GM21367 (cell line): Measurements from ENCODE around the gene MRPL32.

Experiments used
- ATAC-seq: cut with Tn5 transposase; IDR thresholded peaks from one replicate; pipeline ENCODE4 v1.9.1; 2021; ENCODE audit not compliant: unreplicated experiment

The MRPL32 gene

DNA sequence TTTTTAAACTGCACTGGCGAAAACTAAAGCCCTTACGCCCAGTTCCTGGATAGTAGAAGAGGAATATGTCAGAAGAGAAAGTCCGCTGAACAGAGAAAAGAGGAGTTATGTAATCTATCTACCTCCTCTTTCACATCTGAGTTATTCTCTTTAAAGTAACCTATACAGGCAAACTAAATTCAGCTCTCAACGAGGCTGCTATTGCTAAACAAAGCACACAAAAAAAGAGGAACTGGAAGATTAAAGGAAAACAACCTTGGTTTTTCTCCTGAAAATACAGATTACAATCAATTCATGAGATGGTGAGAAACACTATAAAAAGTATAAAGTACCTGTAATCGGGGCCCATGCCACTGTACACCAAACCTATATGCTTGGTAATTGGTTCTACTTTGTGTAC lies 6.0 kb upstream of the MRPL32 start:
- no peak for ATAC-seq

DNA sequence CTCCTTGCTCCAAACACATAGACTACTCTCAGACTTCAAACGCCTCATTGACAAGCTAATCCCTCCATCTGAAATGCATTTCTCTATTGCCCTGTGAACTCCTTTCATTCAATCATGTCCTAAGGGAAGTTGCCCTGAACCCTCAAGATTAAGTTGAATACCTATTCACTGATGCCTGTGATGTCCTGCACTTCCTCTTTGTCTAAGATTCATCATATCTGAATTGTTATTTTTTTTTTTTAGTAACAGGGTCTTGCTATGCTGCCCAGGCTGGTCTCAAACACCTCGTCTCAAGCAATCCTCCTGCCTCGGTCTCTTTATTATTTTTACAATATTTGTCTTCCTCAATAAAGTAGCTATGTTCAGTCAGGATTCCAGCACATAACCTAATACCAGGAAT lies 3.4 kb upstream of the MRPL32 start:
- no peak for ATAC-seq

DNA sequence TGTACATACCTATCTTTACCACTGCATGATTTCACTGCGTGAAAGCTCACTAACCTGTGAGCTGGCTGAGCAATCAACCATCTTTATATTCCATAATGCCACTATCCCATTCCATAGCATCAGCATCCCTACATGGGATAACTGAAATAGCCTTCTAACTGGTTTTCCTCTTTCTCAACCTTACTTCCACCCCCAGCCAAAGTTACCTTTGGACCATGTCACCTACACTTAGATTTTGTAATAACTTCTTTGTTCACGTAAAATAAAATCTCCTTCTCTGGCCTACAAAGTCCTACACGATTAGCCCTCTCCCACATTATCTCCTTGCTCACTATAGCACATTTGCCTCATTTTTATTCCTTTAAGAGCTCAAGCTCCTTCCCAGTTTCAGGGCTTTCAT lies 2.7 kb upstream of the MRPL32 start:
- no peak for ATAC-seq

DNA sequence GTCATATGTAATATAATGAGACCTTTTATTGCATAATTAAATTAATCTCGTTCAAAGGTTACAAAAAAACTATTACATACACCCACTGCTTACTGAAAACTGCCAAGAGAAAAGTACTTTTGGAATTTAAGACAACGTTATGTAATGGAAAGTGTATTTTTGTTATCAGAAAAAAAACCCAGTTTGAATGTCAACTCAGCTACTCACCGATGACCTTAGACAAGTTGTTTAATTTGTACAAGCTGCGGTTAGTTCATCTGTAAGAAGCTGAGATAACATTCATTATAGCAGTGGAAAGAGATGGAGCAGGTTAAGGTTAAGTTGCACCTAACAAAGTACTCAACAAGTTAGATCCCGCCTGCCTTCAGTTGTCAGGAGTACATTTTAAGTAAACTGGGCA lies 1.3 kb upstream of the MRPL32 start:
- ATAC-seq: no peak

DNA sequence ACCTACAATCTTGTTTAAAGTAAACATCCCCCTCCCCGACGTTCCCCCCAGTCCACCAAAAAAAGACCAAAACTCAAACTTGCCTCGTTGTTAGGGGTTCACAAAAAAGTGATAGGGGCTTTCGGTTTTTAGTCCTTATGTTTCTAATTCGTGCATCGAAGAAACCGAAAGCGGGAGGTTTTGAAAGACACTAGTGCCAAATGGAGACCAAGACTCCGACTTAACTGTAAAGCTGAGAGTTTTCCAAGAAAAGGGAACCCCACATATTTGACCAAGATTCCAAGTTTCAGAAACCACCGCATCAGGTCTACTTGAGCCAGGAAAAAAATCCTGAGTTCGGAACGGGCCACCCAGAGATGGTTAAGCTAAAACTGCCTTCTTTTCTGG lies 736 bp upstream of the MRPL32 start:
- ATAC-seq: no peak

DNA sequence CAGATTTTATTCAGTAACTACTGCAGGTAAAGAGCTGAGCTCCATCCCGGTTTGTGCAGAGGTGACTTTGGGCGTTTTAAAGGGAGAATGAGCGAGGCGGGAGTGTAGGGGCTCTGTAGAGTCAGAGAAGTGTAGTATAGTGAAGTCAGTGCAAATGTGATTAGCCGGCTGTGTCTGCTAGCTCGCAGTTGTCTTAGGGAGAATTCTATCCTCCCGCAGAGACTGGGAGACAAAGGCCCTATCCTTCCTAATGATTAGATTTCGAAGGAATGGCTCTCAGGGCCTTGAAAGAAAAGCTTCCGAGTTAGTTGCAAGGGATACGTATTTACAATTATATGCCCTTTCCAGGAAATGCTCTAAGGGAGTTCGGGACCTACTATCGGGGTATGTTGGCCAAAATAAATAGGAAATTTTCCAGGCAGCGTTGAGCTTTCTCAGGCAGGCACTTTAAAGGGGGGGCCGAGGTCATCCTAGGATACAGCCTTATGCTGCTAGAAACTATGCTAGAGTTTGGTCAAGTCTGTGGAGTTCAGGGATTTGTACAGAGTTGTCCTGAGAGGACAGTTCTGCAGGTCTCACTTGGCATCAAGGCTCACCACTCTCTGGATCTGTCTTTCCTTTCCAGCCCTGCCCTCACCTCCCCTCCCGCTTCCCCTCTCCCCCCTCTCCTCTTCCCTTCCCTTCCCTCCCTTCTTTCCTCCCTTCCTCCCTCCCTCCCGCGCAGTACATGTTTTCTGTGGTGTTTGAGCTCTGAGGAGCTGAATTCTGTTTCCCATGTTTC lies 825 bp downstream of the MRPL32 start:
- no peak for ATAC-seq

DNA sequence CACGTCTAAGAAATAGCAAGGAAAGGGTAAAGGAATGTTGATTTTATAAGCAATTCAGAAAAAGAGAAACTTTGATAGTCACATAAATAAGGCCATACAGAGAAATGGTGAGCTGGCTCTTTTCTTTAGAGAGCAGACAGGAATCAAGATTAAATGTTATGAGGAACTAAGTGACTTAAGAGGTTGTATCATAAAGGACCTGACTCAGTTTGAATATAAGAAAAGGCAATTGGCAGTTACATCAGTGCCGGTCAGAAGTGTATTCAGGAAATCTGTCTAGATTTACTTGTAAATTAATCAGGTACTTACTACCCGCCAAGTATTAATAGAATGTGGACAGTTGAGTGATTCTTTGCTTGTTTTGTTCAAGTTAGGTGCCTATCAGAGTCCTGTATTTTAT lies 2.1 kb downstream of the MRPL32 start:
- ATAC-seq: no peak

DNA sequence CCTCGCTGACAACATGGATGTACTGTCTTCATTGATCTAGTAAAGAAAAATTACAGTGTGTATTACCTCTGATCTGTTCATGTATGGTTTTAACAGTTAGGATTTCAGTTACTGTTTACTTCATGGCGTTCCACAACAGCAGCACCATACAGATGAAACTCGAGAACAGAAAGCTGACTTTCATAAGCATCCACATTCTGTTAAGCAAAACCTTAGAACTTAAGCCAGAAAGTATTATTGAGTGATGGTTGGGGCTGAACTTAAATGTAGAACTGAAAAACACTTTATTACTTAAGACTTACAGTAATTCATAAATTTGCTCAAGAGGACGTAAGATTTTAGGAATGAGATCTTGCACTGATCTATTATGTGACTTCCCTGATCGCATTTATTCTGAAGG lies 3.7 kb downstream of the MRPL32 start:
- ATAC-seq: no peak

DNA sequence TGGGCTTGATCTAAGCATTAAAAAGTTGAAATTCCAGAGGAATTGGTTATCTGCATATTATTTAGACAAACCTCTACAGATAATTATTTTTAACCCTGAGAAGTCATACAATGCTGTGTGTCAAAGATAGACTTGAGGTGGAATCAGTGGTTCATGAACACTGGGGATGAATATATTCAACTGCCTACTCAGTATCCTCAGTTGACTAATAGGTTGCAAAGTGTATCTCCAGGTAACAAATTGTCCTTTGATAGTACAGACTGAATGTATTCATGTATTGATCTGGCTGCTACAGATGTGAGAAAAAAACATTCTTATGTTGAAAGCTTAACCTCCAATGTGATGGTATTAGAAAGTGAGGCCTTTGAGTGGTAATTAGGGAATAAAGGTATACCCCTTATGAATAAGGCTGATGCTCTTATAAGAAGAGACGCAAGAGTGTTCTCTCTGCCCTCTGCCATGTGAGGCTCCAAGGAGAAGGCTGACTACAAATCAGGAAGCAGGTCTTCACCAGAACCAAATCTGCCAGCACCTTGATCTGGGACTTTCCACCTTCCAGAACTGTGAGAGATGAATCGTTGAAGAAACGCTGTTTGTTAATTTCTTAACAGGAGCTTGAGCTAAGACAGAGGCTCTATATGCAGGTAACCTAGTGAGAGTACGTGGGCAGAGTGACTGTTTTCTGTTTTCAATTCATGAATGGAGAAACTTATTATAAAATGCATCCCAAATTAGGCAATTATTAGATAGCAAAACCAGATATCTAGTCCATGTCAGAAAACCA lies 7.5 kb downstream of the MRPL32 start:
- ATAC-seq: no peak

DNA sequence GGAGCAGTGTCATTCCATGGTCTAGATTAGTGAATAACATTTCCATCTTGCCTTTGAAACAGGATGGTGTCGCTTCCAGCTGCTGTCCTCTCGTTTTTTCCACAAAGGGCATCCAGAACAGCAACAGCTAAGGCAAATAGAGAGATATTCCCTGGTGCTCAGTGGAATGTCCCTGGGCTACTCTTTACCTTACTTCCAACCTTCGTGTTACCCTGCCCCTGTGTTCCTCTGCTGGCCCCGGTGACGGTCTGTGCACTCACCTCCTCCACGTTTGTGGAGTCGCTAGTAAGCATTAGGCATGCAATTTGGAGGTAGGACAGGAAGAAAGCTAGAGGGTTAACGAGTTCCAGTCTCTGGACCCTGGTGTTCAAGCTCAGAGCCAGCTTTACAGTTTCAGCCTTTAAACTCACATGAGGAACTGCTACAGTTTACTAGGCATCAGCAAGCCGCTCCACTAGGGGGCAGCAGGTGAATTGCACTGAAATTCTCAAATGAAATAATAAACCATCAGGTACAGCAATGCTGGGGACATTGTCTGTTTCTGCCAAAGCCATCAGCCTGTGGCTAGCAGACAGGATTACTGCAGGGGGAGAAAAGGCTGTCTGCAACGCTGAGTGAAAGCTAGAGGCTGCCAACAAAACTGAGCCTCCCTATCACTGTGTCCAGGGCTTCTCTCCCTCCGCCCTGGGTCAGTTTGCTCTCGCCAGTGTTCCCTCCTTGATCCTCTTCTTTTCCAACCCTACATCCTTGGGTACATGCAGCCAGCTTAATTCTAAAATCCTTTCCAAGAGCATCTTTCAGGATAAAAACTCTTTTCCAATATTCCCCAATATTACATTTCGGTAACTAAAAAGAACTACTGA lies 9.0 kb downstream of the MRPL32 start:
- ATAC-seq: peak; percentile 36

DNA sequence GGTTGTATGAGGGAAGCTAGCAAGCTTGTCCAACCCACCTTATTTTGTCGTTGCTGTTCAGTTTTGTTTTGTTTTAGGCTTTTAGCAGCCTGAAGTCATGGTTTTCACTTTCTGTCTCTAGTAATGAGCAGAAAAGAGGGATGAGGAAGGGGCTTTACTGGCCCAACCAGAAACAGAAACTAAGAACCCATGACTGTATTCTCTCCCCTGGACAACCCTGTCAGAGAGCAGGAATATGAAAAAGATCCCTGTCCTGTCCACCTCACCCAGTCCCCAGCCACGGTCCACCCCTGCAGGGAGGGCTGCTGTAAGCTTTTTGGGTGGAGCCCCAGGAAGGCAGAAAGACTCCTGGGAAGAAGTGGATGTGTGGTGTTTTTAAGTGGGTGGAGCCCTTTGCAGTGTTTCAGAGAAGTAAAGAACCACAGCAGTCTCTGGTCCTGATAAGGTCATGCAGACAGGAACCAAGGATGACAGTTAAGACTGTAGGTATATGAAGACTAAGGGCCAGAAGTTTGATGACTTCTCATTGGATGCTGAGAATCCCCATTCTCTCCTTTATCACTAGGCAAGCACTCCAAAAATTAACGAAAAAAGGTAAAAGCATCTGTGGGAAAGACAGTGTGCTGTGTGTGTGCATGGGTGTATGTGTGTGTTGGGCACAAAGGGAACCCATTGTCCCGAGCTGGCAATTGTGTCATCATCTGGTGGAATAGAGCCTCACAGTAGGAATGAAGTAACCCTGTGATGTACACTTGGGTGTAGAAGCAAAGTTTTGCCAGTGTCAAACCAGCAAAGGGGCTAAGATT lies 13.8 kb downstream of the MRPL32 start:
- peak; percentile 72 for ATAC-seq

DNA sequence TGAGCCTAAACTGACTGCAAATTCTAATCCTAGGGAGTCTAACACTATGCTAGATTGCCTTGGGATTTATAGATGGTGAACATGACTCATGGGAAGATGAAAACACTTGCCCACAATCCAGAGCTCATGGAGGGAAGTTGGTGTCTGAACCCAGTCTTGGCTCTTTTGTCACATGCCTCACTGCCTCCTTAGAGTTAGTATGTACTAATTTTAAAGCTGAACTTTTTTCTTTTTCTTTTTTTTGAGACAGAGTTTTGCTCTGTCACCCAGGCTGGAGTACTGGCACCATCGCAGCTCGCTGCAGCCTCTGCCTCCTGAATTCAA lies 14.4 kb downstream of the MRPL32 start:
- ATAC-seq: no peak

DNA sequence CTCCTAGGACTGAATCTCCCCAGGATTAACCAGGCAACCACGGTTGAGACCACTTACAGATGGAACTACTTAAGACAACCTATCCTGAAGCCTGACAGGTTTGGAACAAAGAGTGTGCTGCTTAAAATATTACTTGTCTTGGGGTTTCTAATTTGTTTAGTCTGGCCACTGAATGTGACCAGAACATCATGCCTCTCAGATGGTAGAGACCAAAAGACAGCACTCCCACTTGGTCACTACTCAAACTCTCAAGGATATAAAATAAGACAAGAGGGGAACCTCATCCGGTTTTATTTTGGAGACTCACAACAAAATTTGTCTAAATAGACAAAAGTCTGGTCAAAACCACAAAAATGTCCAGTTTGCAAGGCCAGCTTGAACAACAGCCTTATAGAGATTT lies 15.3 kb downstream of the MRPL32 start:
- ATAC-seq: no peak

DNA sequence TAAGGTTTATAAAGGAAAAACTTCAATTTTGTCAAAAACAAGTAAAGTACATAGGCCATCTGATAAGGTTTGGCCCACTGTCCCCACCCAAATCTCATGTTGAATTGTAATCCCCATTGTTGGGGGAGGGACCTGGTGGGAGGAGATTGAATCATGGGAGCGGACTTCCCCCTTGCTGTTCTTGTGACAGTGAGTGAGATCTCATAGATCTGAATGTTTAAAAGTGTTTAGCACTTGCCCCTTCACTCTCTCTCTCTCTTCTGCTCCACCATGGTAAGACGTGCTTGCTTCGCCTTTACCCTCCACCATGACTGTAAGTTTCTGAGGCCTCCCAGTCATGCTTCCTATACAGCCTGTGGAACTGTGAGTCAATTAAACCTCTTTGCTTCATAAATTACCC lies 18.2 kb downstream of the MRPL32 start:
- no peak for ATAC-seq

DNA sequence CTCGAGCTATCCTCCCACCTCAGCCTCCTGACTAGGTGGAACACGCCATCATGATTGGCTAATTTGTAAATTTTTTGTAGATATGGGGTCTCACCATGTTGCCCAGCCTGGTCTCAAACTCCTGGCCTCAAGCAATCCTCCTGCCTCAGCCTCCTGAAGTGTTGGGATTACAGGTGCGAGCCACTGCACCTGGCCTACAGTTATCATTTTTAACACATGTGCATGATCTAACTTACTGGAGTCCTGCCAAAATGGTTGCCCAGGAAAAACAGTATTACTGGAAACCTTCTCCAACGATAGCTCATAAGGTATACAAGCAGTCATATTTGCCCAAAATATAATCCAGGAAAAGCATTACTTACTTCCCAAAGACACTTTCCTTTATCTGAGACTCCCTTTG lies 20.2 kb downstream of the MRPL32 start:
- ATAC-seq: no peak

DNA sequence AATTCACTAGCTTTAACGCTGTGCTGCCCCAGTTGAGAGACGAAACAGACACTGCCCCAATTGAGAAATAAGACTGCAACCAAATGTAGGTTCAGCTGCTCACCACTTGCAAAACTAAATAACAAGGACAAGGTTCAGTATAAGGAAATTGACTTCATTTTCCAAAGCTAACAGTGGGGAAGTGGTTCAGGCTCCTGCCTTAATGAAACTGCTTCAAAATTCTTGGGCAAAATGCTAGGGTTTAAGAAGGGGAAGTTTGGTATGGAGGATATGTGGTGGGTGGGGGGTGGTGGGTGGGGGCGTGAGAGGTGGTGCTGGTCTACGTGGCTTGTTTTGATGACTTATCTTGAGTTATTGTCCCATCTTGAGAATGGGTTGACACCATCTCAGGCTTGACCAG lies 21.8 kb downstream of the MRPL32 start:
- ATAC-seq: no peak

DNA sequence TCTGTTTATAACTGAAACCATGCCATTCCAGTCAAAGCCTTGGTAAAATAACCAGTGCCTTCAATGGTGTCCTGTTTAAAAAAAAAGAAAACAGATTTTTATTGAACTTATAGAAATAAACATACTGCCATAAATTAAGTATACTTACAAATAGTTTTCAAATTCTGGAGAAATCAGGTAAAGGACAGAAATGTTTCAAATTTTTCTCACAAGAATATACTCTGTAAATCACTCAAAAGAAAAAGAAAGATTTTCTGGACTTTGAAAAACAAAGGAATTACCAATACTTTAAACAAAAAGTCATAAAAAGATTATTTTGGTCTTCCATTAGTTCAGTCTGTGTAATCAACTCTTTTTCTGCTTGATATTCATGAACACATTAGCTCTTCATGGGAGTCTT lies 23.9 kb downstream of the MRPL32 start:
- ATAC-seq: no peak

DNA sequence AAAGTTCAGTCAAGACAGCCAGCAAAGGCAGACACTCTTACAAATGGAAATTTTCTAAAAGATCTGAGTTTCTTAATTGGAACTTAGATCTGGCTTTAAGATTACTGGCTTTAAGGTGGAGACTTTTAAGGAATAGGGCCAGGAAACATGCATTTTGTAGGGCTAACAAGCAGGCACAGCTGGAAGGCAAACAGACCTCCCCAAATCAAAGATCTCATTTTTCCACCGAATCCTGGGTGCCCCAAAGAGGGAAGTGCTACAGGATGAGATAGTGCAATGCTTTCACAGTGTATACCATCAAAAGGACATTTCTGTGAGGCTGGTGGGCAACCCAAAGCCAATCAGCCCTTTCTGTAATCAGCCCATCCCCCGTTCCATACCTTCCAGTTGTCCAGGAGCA lies 27.4 kb downstream of the MRPL32 start:
- ATAC-seq: no peak

DNA sequence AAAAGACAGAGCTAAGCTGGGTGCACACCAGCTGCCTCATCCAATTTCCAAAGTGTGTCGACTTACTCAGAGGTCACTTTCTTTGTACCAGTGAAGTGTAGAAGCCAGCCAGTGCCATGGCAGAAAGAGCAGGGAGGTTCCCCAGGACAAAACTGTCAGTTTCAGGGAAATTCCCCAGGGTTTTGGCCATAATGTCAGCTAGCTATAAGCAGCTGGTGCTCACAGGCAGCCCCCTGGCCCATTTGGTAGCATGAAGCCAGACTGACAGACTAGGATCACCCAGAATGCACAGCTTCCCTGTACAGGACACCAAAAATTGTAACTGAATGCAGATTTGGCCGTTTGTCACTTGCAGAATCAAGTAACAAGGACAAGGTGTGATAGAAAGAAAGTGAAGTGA lies 28.6 kb downstream of the MRPL32 start:
- ATAC-seq: no peak

DNA sequence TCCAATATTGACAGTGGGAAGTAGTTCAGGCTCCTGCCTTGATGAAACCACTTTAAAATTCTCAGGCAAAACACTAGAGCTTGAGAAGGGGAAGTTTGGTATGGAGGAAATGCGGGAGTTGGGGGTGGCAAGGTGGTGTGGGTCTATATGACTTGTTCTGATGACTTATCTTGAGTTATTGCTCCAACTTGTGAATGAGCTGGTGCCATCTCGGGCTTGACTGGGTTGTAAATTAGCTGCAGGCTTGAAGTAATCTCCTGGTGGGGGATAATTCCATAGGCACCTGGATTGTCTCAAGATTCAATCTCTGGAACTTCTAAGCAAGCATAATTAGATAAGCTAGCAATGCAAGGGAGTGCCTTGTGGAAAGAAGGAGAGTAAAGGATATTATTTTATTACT lies 29.0 kb downstream of the MRPL32 start:
- ATAC-seq: no peak

DNA sequence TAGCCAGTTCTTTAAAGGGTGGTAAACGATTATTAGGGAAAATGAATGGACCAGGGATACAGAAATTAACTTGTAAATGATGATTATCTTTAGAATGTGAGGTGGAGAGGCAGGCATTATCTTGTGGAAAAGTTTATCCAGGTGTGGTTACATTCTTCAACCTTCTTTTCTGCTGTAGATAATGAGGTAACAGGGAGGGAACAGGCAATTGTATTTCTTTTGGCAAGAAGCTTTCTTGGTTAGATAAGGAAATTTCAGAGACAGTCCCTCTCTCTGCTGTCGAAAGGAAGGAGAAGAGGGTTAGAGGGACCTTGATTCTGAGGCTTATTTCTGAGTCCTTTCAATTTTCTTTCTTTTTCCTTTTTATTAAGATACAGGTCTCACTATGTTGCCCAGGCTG lies 32.1 kb downstream of the MRPL32 start:
- no peak for ATAC-seq
